GM23338 (cell line): ENCODE data around the gene UQCRFS1. TPM values are rescaled to one million over a fixed set of nuclear protein-coding genes. Genes with fewer than 3 reads are reported as not detected.
A peak's percentile ranks its signal among the peaks of the same experiment; 100 is the strongest.

Experiments used
- ATAC-seq: fragments of 200-7000 bp; cut with Tn5 transposase; 3 replicates; pipeline ENCODE4 v1.9.1; 2020
- DNase-seq: peaks from one replicate; pipeline ENCODE4 v3.0.0-alpha.2; 2015; ENCODE audit warnings: low spot score
- H2AFZ ChIP-seq: fragments of 200-600 bp; sonication (generic); 2 replicates; pipeline ENCODE4 v1.8.0; 2016; ENCODE audit warnings: antibody characterized with exemption, mild to moderate bottlenecking, moderate library complexity
- H3F3A ChIP-seq: fragments of 200-600 bp; sonication (generic); replicated peaks from 2 replicates; pipeline ENCODE4 v1.8.0; 2017; ENCODE audit warnings: antibody characterized with exemption, mixed run types, low read depth
- H3K27ac ChIP-seq: fragments of 200-600 bp; sonication (generic); 2 replicates; pipeline ENCODE4 v1.6.1; 2016; ENCODE audit warnings: low read depth
- H3K27me3 ChIP-seq: fragments of 200-600 bp; sonication (generic); 2 replicates; pipeline ENCODE4 v1.8.0; 2016; ENCODE audit warnings: mild to moderate bottlenecking, mixed run types, moderate library complexity; ENCODE audit not compliant: insufficient read depth
- H3K36me3 ChIP-seq: fragments of 200-600 bp; sonication (generic); 2 replicates; pipeline ENCODE4 v1.8.0; 2016; ENCODE audit warnings: mild to moderate bottlenecking; ENCODE audit not compliant: insufficient read depth
- H3K4me1 ChIP-seq: fragments of 200-600 bp; sonication (generic); 2 replicates; pipeline ENCODE4 v1.8.0; 2016; ENCODE audit warnings: mild to moderate bottlenecking, moderate library complexity; ENCODE audit not compliant: insufficient read depth
- H3K4me2 ChIP-seq: fragments of 200-600 bp; sonication (generic); 2 replicates; pipeline ENCODE4 v1.7.1; 2017; ENCODE audit warnings: mixed run types
- H3K4me3 ChIP-seq: fragments of 200-600 bp; sonication (generic); 2 replicates; pipeline ENCODE4 v1.6.1; 2016; ENCODE audit warnings: mixed run types
- H3K79me2 ChIP-seq: fragments of 200-600 bp; sonication (generic); replicated peaks from 2 replicates; pipeline ENCODE4 v1.8.0; 2017; ENCODE audit warnings: mild to moderate bottlenecking; ENCODE audit not compliant: insufficient read depth
- H3K9me2 ChIP-seq: fragments of 200-600 bp; sonication (generic); 2 replicates; pipeline ENCODE4 v1.8.0; 2017; ENCODE audit not compliant: insufficient read depth
- H4K20me1 ChIP-seq: fragments of 200-600 bp; sonication (generic); replicated peaks from 2 replicates; pipeline ENCODE4 v1.8.0; 2017; ENCODE audit warnings: mild to moderate bottlenecking; ENCODE audit not compliant: insufficient read depth
- H3K27ac Mint-ChIP-seq: 2 replicates; pipeline ENCODE4 v1.8.0; 2020; ENCODE audit warnings: inconsistent platforms, mild to moderate bottlenecking, moderate library complexity, mixed read lengths
- H3K27me3 Mint-ChIP-seq: 3 replicates; pipeline ENCODE4 v1.8.0; 2022; ENCODE audit warnings: low read depth, mild to moderate bottlenecking, moderate library complexity, mixed read lengths, inconsistent platforms; ENCODE audit not compliant: insufficient read depth, poor library complexity
- H3K36me3 Mint-ChIP-seq: 3 replicates; pipeline ENCODE4 v1.8.0; 2021; ENCODE audit warnings: low read depth, mild to moderate bottlenecking, inconsistent platforms, moderate library complexity, mixed read lengths
- H3K4me1 Mint-ChIP-seq: 3 replicates; pipeline ENCODE4 v1.8.0; 2020; ENCODE audit warnings: mild to moderate bottlenecking, inconsistent platforms, mixed read lengths
- H3K4me3 Mint-ChIP-seq: 3 replicates; pipeline ENCODE4 v1.8.0; 2021; ENCODE audit warnings: moderate library complexity, mild to moderate bottlenecking, inconsistent platforms, mixed read lengths
- H3K9me3 Mint-ChIP-seq: 3 replicates; pipeline ENCODE4 v1.8.0; 2020; ENCODE audit warnings: moderate library complexity, mild to moderate bottlenecking, inconsistent platforms, mixed read lengths
- CREB1 ChIP-seq: fragments of 250-450 bp; sonication (Bioruptor Pico); IDR thresholded peaks from 2 replicates; pipeline ENCODE4 v1.5.0; 2020; ENCODE audit warnings: low read depth, mild to moderate bottlenecking, moderate library complexity
- EZH2phosphoT487 ChIP-seq: fragments of 200-600 bp; sonication (generic); IDR thresholded peaks from one replicate; pipeline ENCODE4 v1.8.1; 2018; ENCODE audit warnings: antibody characterized with exemption; ENCODE audit not compliant: unreplicated experiment
- POLR2AphosphoS5 ChIP-seq: IDR thresholded peaks from 2 replicates; pipeline ENCODE4 v1.6.1; 2016; ENCODE audit warnings: antibody characterized with exemption, low read depth
- STAT1 ChIP-seq: IDR thresholded peaks from one replicate; pipeline ENCODE4 v1.6.1; 2016; ENCODE audit warnings: antibody characterized with exemption; ENCODE audit not compliant: unreplicated experiment
- ZNF114 ChIP-seq: fragments of 250-450 bp; sonication (Bioruptor Pico); IDR thresholded peaks from 2 replicates; pipeline ENCODE4 v1.5.0; 2020; ENCODE audit warnings: mild to moderate bottlenecking, moderate library complexity
- polyA plus RNA-seq: library from polyadenylated mRNA; unstranded; fragments of >200 nt; fragmentation: Nextera tagmentation; extraction: Ambion mirVana; gene quantifications from 2 replicates; pipeline ENCODE4 v1.2.1, GENCODE V29; 2016
- total RNA-seq: library from RNA; depleted of rRNA; stranded (reverse); fragments of >200 nt; shearing (Covaris generic); gene quantifications from 2 replicates; pipeline ENCODE4 v1.2.3, GENCODE V29; 2014
- TF ChIP-seq, protein P1 (sequence below), 2 experiments: fragments of 200-600 bp in 1 of 2; sonication (generic) in 1 of 2; conservative IDR thresholded peaks; 2 replicates each; pipeline versions ENCODE4 v1.5.1 to v1.6.1; 2016 to 2017; ENCODE audit warnings: antibody characterized with exemption in 2 of 2, low read depth in 2 of 2, mild to moderate bottlenecking in 2 of 2, moderate library complexity in 1 of 2
- TF ChIP-seq, protein P2 (sequence below): IDR thresholded peaks from one replicate; pipeline ENCODE4 v1.6.1; 2018; ENCODE audit warnings: antibody characterized with exemption; ENCODE audit not compliant: unreplicated experiment
- TF ChIP-seq, protein P3 (sequence below): IDR thresholded peaks from 2 replicates; pipeline ENCODE4 v1.6.1; 2016; ENCODE audit warnings: antibody characterized with exemption

Gene UQCRFS1
- total and polyA plus RNA-seq, 2 experiments from 2014 or later: 49.4 to 57.6 TPM

DNA sequence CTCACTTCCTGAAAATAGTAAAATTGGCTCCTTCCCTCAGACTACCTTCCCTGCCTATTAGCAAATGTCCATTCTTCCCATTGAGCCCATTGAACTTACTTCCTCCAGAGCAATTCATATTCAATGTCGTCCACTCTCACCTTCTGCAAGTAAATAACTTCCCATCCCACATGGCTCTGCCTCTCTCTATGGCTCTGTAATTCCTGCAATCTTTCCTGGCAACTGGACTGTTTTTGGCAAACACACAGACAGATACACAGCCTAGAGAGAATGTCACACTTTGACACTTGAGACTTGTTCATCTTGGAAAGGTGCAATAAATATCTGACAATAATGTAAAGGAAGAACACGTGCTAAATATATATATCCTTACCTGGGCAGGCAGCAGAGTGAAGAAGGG, 18.3 kb downstream of the UQCRFS1 start:
- H4K20me1 ChIP-seq: no peaks in the 10 kb centered on the region
- no peaks in the 10 kb centered on the region for H3F3A ChIP-seq
- no peaks in the 10 kb centered on the region for H3K36me3 ChIP-seq
- Mint-ChIP-seq H3K27me3 (no peaks in the 10 kb centered on the region), H3K27ac (peak overlapping the region; percentile 25), H3K4me3 (no peak overlapping the region; the same call in 2 of the 3 replicates), H3K9me3 (peaks cover 22% of the 10 kb centered on the region), H3K36me3 (peaks cover 10% of the 10 kb centered on the region; the same call in 1 of the 3 replicates), H3K4me1 (peaks cover 23% of the 10 kb centered on the region)
- 0 out of 2 replicates have a peak, but pooled peaks cover 2% of the 10 kb centered on the region for H3K9me2 ChIP-seq
- H2AFZ ChIP-seq: peak overlapping the region; percentile 70; the same call in 1 of the 2 replicates
- H3K4me2 ChIP-seq: peak overlapping the region; percentile 53
- peak overlapping the region; percentile 27; the same call in 1 of the 2 replicates for H3K4me3 ChIP-seq
- TF ChIP-seq, protein P1, sequence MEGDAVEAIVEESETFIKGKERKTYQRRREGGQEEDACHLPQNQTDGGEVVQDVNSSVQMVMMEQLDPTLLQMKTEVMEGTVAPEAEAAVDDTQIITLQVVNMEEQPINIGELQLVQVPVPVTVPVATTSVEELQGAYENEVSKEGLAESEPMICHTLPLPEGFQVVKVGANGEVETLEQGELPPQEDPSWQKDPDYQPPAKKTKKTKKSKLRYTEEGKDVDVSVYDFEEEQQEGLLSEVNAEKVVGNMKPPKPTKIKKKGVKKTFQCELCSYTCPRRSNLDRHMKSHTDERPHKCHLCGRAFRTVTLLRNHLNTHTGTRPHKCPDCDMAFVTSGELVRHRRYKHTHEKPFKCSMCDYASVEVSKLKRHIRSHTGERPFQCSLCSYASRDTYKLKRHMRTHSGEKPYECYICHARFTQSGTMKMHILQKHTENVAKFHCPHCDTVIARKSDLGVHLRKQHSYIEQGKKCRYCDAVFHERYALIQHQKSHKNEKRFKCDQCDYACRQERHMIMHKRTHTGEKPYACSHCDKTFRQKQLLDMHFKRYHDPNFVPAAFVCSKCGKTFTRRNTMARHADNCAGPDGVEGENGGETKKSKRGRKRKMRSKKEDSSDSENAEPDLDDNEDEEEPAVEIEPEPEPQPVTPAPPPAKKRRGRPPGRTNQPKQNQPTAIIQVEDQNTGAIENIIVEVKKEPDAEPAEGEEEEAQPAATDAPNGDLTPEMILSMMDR (conservative IDR thresholded peaks at IDR 0.05; ENCODE audit: low read depth in 2 of 2): 0 out of 4 replicates have a peak, but pooled peaks of 1 of the 2 experiments have one; percentile 5
- TF ChIP-seq CREB1 (CRISPR knock-in tag): no peak
- no peaks in the 10 kb centered on the region for H3K79me2 ChIP-seq
- no peak for ATAC-seq
- H3K4me1 ChIP-seq: peaks cover 18% of the 10 kb centered on the region
- H3K27me3 ChIP-seq: no peaks in the 10 kb centered on the region
- DNase-seq: no peak
- H3K27ac ChIP-seq: no peak overlapping the region

DNA sequence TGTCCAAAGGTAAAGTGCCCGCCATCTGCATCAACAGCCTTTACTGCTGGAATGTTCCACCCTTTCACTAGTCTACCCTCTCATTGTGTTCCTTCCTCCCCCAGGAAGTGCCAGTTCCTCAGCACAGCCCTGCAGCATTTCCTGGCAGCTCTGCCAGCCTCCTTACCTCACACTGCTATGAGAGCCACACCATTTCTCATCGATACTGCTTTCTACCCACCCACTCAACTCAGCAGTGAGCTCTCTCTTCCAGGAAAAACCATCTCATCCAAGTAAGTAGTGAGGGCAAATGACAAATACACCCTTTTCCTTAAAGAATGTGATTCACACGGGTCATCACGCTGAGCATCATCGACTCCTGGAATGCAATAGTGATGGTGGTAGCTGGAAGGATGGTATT, 19.8 kb downstream of the UQCRFS1 start:
- Histone ChIP-seq H3K79me2 (no peaks in the 10 kb centered on the region), H4K20me1 (no peaks in the 10 kb centered on the region), H3K4me2 (no peak overlapping the region), H2AFZ (no peak overlapping the region), H3K9me2 (0 out of 2 replicates have a peak, but pooled peaks cover 2% of the 10 kb centered on the region), H3K36me3 (no peaks in the 10 kb centered on the region), H3K4me3 (no peak overlapping the region), H3K27me3 (no peaks in the 10 kb centered on the region), H3K4me1 (peaks cover 18% of the 10 kb centered on the region), H3F3A (no peaks in the 10 kb centered on the region), H3K27ac (no peak overlapping the region)
- ATAC-seq: no peak
- Mint-ChIP-seq H3K4me1 (peaks cover 23% of the 10 kb centered on the region), H3K36me3 (peaks cover 4% of the 10 kb centered on the region; the same call in 1 of the 3 replicates), H3K27ac (no peak overlapping the region), H3K4me3 (no peak overlapping the region; the same call in 2 of the 3 replicates), H3K27me3 (no peaks in the 10 kb centered on the region), H3K9me3 (peaks cover 14% of the 10 kb centered on the region)
- no peak for DNase-seq
- TF ChIP-seq STAT1 (no peak), POLR2AphosphoS5 (no peak), EZH2phosphoT487 (no peak), ZNF114 (CRISPR knock-in tag) (no peak), CREB1 (CRISPR knock-in tag) (no peak)
- TF ChIP-seq, protein P2, sequence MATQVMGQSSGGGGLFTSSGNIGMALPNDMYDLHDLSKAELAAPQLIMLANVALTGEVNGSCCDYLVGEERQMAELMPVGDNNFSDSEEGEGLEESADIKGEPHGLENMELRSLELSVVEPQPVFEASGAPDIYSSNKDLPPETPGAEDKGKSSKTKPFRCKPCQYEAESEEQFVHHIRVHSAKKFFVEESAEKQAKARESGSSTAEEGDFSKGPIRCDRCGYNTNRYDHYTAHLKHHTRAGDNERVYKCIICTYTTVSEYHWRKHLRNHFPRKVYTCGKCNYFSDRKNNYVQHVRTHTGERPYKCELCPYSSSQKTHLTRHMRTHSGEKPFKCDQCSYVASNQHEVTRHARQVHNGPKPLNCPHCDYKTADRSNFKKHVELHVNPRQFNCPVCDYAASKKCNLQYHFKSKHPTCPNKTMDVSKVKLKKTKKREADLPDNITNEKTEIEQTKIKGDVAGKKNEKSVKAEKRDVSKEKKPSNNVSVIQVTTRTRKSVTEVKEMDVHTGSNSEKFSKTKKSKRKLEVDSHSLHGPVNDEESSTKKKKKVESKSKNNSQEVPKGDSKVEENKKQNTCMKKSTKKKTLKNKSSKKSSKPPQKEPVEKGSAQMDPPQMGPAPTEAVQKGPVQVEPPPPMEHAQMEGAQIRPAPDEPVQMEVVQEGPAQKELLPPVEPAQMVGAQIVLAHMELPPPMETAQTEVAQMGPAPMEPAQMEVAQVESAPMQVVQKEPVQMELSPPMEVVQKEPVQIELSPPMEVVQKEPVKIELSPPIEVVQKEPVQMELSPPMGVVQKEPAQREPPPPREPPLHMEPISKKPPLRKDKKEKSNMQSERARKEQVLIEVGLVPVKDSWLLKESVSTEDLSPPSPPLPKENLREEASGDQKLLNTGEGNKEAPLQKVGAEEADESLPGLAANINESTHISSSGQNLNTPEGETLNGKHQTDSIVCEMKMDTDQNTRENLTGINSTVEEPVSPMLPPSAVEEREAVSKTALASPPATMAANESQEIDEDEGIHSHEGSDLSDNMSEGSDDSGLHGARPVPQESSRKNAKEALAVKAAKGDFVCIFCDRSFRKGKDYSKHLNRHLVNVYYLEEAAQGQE: no peak
- TF ChIP-seq, protein P1 (conservative IDR thresholded peaks at IDR 0.05; ENCODE audit: low read depth in 2 of 2): no peak
- TF ChIP-seq, protein P3, sequence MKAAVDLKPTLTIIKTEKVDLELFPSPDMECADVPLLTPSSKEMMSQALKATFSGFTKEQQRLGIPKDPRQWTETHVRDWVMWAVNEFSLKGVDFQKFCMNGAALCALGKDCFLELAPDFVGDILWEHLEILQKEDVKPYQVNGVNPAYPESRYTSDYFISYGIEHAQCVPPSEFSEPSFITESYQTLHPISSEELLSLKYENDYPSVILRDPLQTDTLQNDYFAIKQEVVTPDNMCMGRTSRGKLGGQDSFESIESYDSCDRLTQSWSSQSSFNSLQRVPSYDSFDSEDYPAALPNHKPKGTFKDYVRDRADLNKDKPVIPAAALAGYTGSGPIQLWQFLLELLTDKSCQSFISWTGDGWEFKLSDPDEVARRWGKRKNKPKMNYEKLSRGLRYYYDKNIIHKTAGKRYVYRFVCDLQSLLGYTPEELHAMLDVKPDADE: no peak
